Measurements from ENCODE around the gene SMYD5.
"Not testable (repeated sequence)": the region's sequence is repeated elsewhere in the genome, so short reads cannot be mapped to it uniquely, and the experiment has no call there.

The SMYD5 gene

GRCh38 chr2:73259704-73260337, 45.8 kb downstream of the SMYD5 start:
- DNase-seq (ENCODE audit: low spot score): no peak

- DNase-seq (ENCODE audit: low spot score): peak; percentile 82
Observed at GRCh38 chr2:73260338-73260984, 46.4 kb downstream of the SMYD5 start.

GRCh38 chr2:73262108-73262651, 48.1 kb downstream of the SMYD5 start:
- no peak for DNase-seq (ENCODE audit: low spot score)

- DNase-seq (ENCODE audit: low spot score): not testable (repeated sequence)
Observed at GRCh38 chr2:73262691-73263429, 48.8 kb downstream of the SMYD5 start.

- no peak for DNase-seq (ENCODE audit: low spot score)
Observed at GRCh38 chr2:73263540-73264331, 49.7 kb downstream of the SMYD5 start.

GRCh38 chr2:73264332-73264606, 50.2 kb downstream of the SMYD5 start:
- no peak for DNase-seq (ENCODE audit: low spot score)

GRCh38 chr2:73264783-73265182, 50.7 kb downstream of the SMYD5 start:
- no peak for DNase-seq (ENCODE audit: low spot score)

GRCh38 chr2:73265298-73266060, 51.4 kb downstream of the SMYD5 start:
- DNase-seq (ENCODE audit: low spot score): no peak

- DNase-seq (ENCODE audit: low spot score): no peak
Observed at GRCh38 chr2:73266061-73266901, 52.2 kb downstream of the SMYD5 start.

- no peak for DNase-seq (ENCODE audit: low spot score)
Observed at GRCh38 chr2:73267008-73267407, 53.0 kb downstream of the SMYD5 start.

- peak; percentile 64 for DNase-seq (ENCODE audit: low spot score)
Observed at GRCh38 chr2:73268366-73268829, 54.4 kb downstream of the SMYD5 start.

- DNase-seq (ENCODE audit: low spot score): no peak
Observed at GRCh38 chr2:73268830-73269685, 55.0 kb downstream of the SMYD5 start.

- DNase-seq (ENCODE audit: low spot score): no peak
Observed at GRCh38 chr2:73269686-73270465, 55.8 kb downstream of the SMYD5 start.

GRCh38 chr2:73272270-73272669, 58.2 kb downstream of the SMYD5 start:
- DNase-seq (ENCODE audit: low spot score): no peak

All from cerebellar cortex (tissue), 1 donor.